GM12878 (cell line): Measurements from ENCODE around the gene GARS1. TPM values are rescaled to one million over a fixed set of nuclear protein-coding genes. Genes with fewer than 3 reads are reported as not detected.

Source experiments
- ATAC-seq: fragments of 200-7000 bp; cut with Tn5 transposase; 3 replicates; pipeline ENCODE4 v1.9.1; 2020; ENCODE audit warnings: mild to moderate bottlenecking, moderate library complexity
- BruUV-seq: library from RNA; stranded (reverse); fragments of 400-500 nt; replicated peaks from 2 replicates; lab custom pipeline; 2021; lab: Mats Ljungman, UMichigan
- CTCF ChIA-PET: fragments of 300-600 bp; sonication (Branson Sonifier 250); formaldehyde crosslinking; extraction: SDS; loops from one replicate; lab custom pipeline; 2021; ENCODE audit warnings: inconsistent platforms; lab: Yijun Ruan, JAX
- POLR2A ChIA-PET: fragments of 350-600 bp; formaldehyde crosslinking; extraction: SDS; loops from one replicate; lab custom pipeline; 2021; ENCODE audit warnings: inconsistent platforms; lab: Charles Lee
- RAD21 ChIA-PET: fragments of 300-600 bp; sonication (Branson Sonifier 250); formaldehyde crosslinking; loops from one replicate; lab custom pipeline; 2023; ENCODE audit warnings: antibody characterized with exemption; ENCODE audit not compliant: unreplicated experiment; lab: Charles Lee
- SMC1A ChIA-PET: fragments of 300-600 bp; sonication (Branson Sonifier 250); formaldehyde crosslinking; loops from one replicate; lab custom pipeline; 2023; ENCODE audit not compliant: unreplicated experiment, uncharacterized antibody; lab: Charles Lee
- DNase-seq: peaks from one replicate; pipeline ENCODE4 v3.0.0-alpha.2; 2011; ENCODE audit warnings: low read depth, low spot score
- FAIRE-seq: peaks from 3 replicates; lab custom pipeline; 2011; peaks lifted over from hg19 to GRCh38; lab: Jason Lieb, UNC
- H2AFZ ChIP-seq: 2 replicates; pipeline ENCODE4 v1.6.0; 2011; ENCODE audit warnings: low read depth, low read length, control low read depth; ENCODE audit not compliant: control insufficient read depth
- H3K27ac ChIP-seq: 2 replicates; pipeline ENCODE4 v1.5.1; 2011; ENCODE audit warnings: control low read depth; ENCODE audit not compliant: control insufficient read depth, insufficient read depth
- H3K27me3 ChIP-seq, 2 experiments: replicated peaks in 1 of 2; 2 replicates each; pipeline versions ENCODE4 v1.6.0 to v1.6.1; 2011; ENCODE audit warnings: low read length in 1 of 2; ENCODE audit not compliant: control insufficient read depth in 2 of 2, insufficient read depth in 2 of 2
- H3K36me3 ChIP-seq, 2 experiments: 2 replicates each; pipeline ENCODE4 v1.5.1; 2011; ENCODE audit warnings: low read length in 1 of 2; ENCODE audit not compliant: control insufficient read depth in 2 of 2, insufficient read depth in 2 of 2
- H3K4me1 ChIP-seq: 2 replicates; pipeline ENCODE4 v1.6.1; 2011; ENCODE audit warnings: mild to moderate bottlenecking, low read length, moderate library complexity, mixed read lengths; ENCODE audit not compliant: control insufficient read depth, insufficient read depth
- H3K4me2 ChIP-seq: 2 replicates; pipeline ENCODE4 v1.6.0; 2011; ENCODE audit warnings: control low read depth; ENCODE audit not compliant: control insufficient read depth, insufficient read depth
- H3K4me3 ChIP-seq: fragments of 200-600 bp; sonication (generic); 2 replicates; pipeline ENCODE4 v1.5.1; 2016
- H3K79me2 ChIP-seq: 2 replicates; pipeline ENCODE4 v1.6.0; 2011; ENCODE audit warnings: low read length; ENCODE audit not compliant: control insufficient read depth, insufficient read depth
- H3K9ac ChIP-seq: 2 replicates; pipeline ENCODE4 v1.8.0; 2011; ENCODE audit warnings: low read length, control low read depth, mixed read lengths; ENCODE audit not compliant: control insufficient read depth, insufficient read depth
- H3K9me3 ChIP-seq: replicated peaks from 3 replicates; pipeline ENCODE4 v1.5.1; 2011; ENCODE audit warnings: mild to moderate bottlenecking, low read length; ENCODE audit not compliant: control insufficient read depth, insufficient read depth
- H4K20me1 ChIP-seq: 2 replicates; pipeline ENCODE4 v1.6.0; 2011; ENCODE audit not compliant: control insufficient read depth, insufficient read depth
- HDGF ChIP-seq: fragments of 450-650 bp; IDR thresholded peaks from 2 replicates; pipeline ENCODE4 v1.6.1; 2016; ENCODE audit warnings: antibody characterized with exemption
- NFYB ChIP-seq: IDR thresholded peaks from 2 replicates; pipeline ENCODE4 v1.6.1; 2011; ENCODE audit warnings: low read depth, mild to moderate bottlenecking, low read length, improper control_type of control experiment, moderate library complexity; ENCODE audit not compliant: insufficient read depth
- WGBS: methylation state at CpG from one replicate; pipeline ENCODE4 v1.1.6; 2016; ENCODE audit warnings: low lambda C conversion rate; ENCODE audit not compliant: insufficient replicate concordance, insufficient coverage; ENCODE audit errors: missing lambda C conversion rate; 5-methylcytosine and 5-hydroxymethylcytosine counted together
- in situ Hi-C: fragments of 300-500 bp; cut with MboI; formaldehyde crosslinking; loops from 9 replicates; pipeline ENCODE4 v1.14.3; 2018; ENCODE audit warnings: mixed read lengths
- intact Hi-C: fragments of 100-400 bp; cut with micrococcal nuclease; formaldehyde crosslinking; loops from one replicate; pipeline ENCODE4 v1.14.2; 2022; ENCODE audit not compliant: unreplicated experiment
- polyA plus RNA-seq, 11 experiments: library from polyadenylated mRNA; depleted of rRNA in 4 of 11; unstranded in 6 of 11; stranded (reverse) in 5 of 11; fragments of >200 nt; fragmentation: Nextera tagmentation in 4 of 11; fragmentation: Illumina TruSeq in 1 of 11; extraction: Ambion mirVana in 4 of 11; extraction: Trizol in 1 of 11; gene quantifications; 1 replicate in 1 of 11; 2 replicates in 10 of 11; pipeline versions ENCODE4 v1.2.1 to v1.2.3, GENCODE V29; 2011 to 2016; ENCODE audit warnings: inconsistent platforms in 2 of 11, missing spikeins in 2 of 11, low read depth in 1 of 11
- total RNA-seq, 4 experiments: library from RNA; depleted of rRNA in 3 of 4; stranded (reverse); fragments of >200 nt in 3 of 4; fragmentation: Illumina TruSeq in 1 of 4; extraction: Trizol in 1 of 4; gene quantifications; 2 replicates each; pipeline versions ENCODE4 v1.2.1 to v1.2.3, GENCODE V29; 2013 to 2021

GARS1 gene
- total and polyA plus RNA-seq, 10 of the 15 experiments (the other 5 are each of a cell fraction or from before 2014, with no cell fraction given), result 120 to 361 (median 187) TPM

DNA sequence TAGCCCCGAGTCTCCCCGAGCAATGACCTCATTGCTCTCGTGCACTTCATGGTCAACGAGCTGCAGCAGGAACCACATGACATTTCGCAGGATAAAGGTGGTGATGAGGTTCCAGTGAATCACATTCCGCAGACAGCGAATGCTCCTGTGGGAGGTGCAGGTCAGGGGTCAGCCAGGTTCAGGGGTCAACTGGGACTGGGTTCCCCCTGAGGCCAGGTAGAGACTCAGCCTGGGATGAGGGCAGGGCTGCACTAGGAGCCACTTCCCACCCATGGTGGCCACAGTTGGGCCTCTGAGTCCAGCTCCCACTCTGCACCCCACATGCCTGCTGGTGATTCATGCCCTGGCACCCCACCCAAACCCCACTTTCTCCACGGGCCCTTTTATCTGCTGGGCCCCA, 70.4 kb downstream of the GARS1 start:
- no peak for ATAC-seq
- Histone ChIP-seq H4K20me1 (no peaks in the 10 kb centered on the region), H3K27me3 (no peaks in the 10 kb centered on the region), H3K27ac (no peak overlapping the region), H3K4me2 (no peak overlapping the region), H3K79me2 (no peaks in the 10 kb centered on the region), H3K36me3 (no peaks in the 10 kb centered on the region), H2AFZ (no peak overlapping the region), H3K4me3 (no peak overlapping the region), H3K9ac (no peak overlapping the region), H3K4me1 (no peaks in the 10 kb centered on the region), H3K9me3 (no peaks in the 10 kb centered on the region)
- intact Hi-C loops, result no loop called here
- in situ Hi-C loops, result no loop called here
- no peak for TF ChIP-seq HDGF
- BruUV-seq, result no TSS peak
- SMC1A ChIA-PET, result no interaction called here
- CTCF ChIA-PET, result no interaction called here
- RAD21 ChIA-PET, result no interaction called here
- WGBS, result 33% methylated on average over 8 of the region's 8 CpGs
- no peak for FAIRE-seq
- POLR2A ChIA-PET, result no interaction called here
- no peak for DNase-seq

DNA sequence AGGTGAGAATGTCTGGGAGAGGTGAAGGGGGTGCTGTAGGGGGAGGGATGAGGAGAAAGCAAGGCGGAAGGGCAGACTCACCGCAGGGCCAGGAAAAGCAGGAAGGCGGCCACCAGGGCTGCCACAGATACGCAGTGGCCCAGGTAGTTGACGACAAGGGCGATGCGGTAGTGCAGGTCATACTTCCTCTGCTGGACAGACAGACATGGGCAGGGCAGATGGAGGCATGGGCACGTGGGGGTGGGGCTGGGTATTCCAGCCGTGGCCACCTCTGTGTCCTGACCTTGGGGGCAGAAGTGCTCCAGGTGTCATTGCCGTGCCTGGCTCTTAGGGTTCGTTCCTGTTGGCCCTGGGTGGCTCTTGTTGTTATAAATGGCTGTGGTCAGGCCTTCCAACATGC, 70.8 kb downstream of the GARS1 start:
- Histone ChIP-seq H4K20me1 (no peaks in the 10 kb centered on the region), H3K4me3 (no peak overlapping the region), H3K4me1 (no peaks in the 10 kb centered on the region), H3K4me2 (no peak overlapping the region), H3K9ac (no peak overlapping the region), H2AFZ (no peak overlapping the region), H3K36me3 (no peaks in the 10 kb centered on the region), H3K27ac (no peak overlapping the region), H3K79me2 (no peaks in the 10 kb centered on the region), H3K27me3 (no peaks in the 10 kb centered on the region), H3K9me3 (no peaks in the 10 kb centered on the region)
- whole genome bisulfite sequencing, result 61% methylated on average over 11 of the region's 11 CpGs
- ChIA-PET POLR2A (no interaction called here), SMC1A (no interaction called here), CTCF (no interaction called here), RAD21 (no interaction called here)
- BruUV-seq, result no TSS peak
- DNase-seq (no peak), FAIRE-seq (no peak), ATAC-seq (no peak)
- intact Hi-C loops (no loop called here), in situ Hi-C loops (no loop called here)
- TF ChIP-seq NFYB, result no peak
